Smooth muscle cell (in vitro differentiated cells): Measurements from ENCODE around the gene F8. TPM values are rescaled to one million over a fixed set of nuclear protein-coding genes. Genes with fewer than 3 reads are reported as not detected.
"Not testable (repeated sequence)": the region's sequence is repeated elsewhere in the genome, so short reads cannot be mapped to it uniquely, and the experiment has no call there.

Experiments
- DNase-seq: peaks from one replicate; lab custom pipeline; 2025; ENCODE audit not compliant: unreplicated experiment; lab: John Stamatoyannopoulos, UW
- H2AFZ ChIP-seq: fragments of 200-600 bp; sonication (generic); 2 replicates; pipeline ENCODE4 v1.6.0; 2016; ENCODE audit warnings: antibody characterized with exemption, low read depth, mild to moderate bottlenecking
- H3F3A ChIP-seq: fragments of 200-600 bp; sonication (generic); 2 replicates; pipeline ENCODE4 v1.6.0; 2017; ENCODE audit warnings: antibody characterized with exemption, low read depth
- H3K27ac ChIP-seq: fragments of 200-600 bp; sonication (generic); 2 replicates; pipeline ENCODE4 v1.5.1; 2016; ENCODE audit warnings: low read depth, mild to moderate bottlenecking
- H3K27me3 ChIP-seq: fragments of 200-600 bp; sonication (generic); 2 replicates; pipeline ENCODE4 v1.6.1; 2016; ENCODE audit warnings: low read depth, mild to moderate bottlenecking
- H3K36me3 ChIP-seq: fragments of 200-600 bp; sonication (generic); 2 replicates; pipeline ENCODE4 v1.5.1; 2016; ENCODE audit warnings: low read depth
- H3K4me1 ChIP-seq: fragments of 200-600 bp; sonication (generic); 2 replicates; pipeline ENCODE4 v1.5.1; 2016; ENCODE audit warnings: low read depth
- H3K4me2 ChIP-seq: fragments of 200-600 bp; sonication (generic); 2 replicates; pipeline ENCODE4 v1.6.0; 2016; ENCODE audit warnings: mild to moderate bottlenecking
- H3K4me3 ChIP-seq: fragments of 200-600 bp; sonication (generic); 2 replicates; pipeline ENCODE4 v1.5.1; 2016; ENCODE audit warnings: mild to moderate bottlenecking
- H3K79me2 ChIP-seq: fragments of 200-600 bp; sonication (generic); 2 replicates; pipeline ENCODE4 v1.6.0; 2016; ENCODE audit warnings: low read depth, mild to moderate bottlenecking
- H3K9ac ChIP-seq: fragments of 200-600 bp; sonication (generic); 2 replicates; pipeline ENCODE4 v1.6.0; 2016; ENCODE audit warnings: low read depth
- H3K9me3 ChIP-seq: fragments of 200-600 bp; sonication (generic); replicated peaks from 2 replicates; pipeline ENCODE4 v1.5.1; 2016; ENCODE audit warnings: low read depth
- H4K20me1 ChIP-seq: fragments of 200-600 bp; sonication (generic); 2 replicates; pipeline ENCODE4 v1.6.0; 2016; ENCODE audit warnings: low read depth
- CTCF ChIP-seq: fragments of 200-600 bp; sonication (generic); IDR thresholded peaks from 2 replicates; pipeline ENCODE4 v1.5.1; 2017; ENCODE audit warnings: borderline replicate concordance, mild to moderate bottlenecking, antibody characterized with exemption; ENCODE audit not compliant: insufficient read depth, poor library complexity, severe bottlenecking
- WGBS: methylation state at CpG from one replicate; pipeline ENCODE4 v1.1.7; 2016; ENCODE audit warnings: low lambda C conversion rate; 5-methylcytosine and 5-hydroxymethylcytosine counted together
- polyA plus RNA-seq: library from polyadenylated mRNA; unstranded; fragments of >200 nt; fragmentation: Nextera tagmentation; extraction: Ambion mirVana; gene quantifications from 2 replicates; pipeline ENCODE4 v1.2.1, GENCODE V29; 2016
- total RNA-seq: library from RNA; depleted of rRNA; stranded (reverse); fragments of >200 nt; gene quantifications from 2 replicates; pipeline ENCODE4 v1.2.3, GENCODE V29; 2014

F8 gene
- total and polyA plus RNA-seq, 2 experiments from 2014 or later: 1.9 to 3.3 TPM

DNA sequence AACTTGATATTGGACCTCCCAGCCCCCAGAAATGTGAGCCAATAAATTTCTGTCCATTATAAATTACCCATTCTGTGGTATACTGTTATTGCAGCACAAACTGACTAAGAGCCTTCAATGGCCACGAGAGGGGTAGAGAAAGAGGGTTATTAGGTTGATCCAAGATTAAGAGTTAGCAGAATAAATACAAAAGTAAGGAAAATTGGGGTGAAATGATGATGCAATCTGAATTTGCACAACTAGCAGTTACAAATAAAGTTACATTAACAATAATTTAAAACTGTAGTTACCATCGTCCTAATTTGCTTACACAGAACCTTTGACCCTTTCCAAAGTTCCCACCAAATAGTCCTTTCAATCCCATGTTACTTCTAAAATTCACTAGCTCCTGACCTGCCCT is 54.2 kb downstream of the F8 start:
- Histone ChIP-seq H3F3A (no peaks in the 10 kb centered on the region), H4K20me1 (no peaks in the 10 kb centered on the region), H3K4me3 (no peak overlapping the region), H3K36me3 (no peaks in the 10 kb centered on the region), H3K79me2 (no peaks in the 10 kb centered on the region), H3K27ac (no peak overlapping the region), H3K9me3 (no peaks in the 10 kb centered on the region), H3K4me1 (no peaks in the 10 kb centered on the region), H3K9ac (no peak overlapping the region), H3K27me3 (no peaks in the 10 kb centered on the region), H3K4me2 (no peak overlapping the region), H2AFZ (no peak overlapping the region)
- no peak for DNase-seq
- 61% methylated on average over 2 of the region's 2 CpGs for WGBS
- no peak for TF ChIP-seq CTCF

GRCh38 chrX:154967603-154968002 is 54.9 kb downstream of the F8 start:
- no peak overlapping the region for H3K4me3 ChIP-seq
- H3K27me3 ChIP-seq: no peaks in the 10 kb centered on the region
- no peak overlapping the region for H2AFZ ChIP-seq
- H4K20me1 ChIP-seq: no peaks in the 10 kb centered on the region
- no peak overlapping the region for H3K9ac ChIP-seq
- H3K9me3 ChIP-seq: no peaks in the 10 kb centered on the region
- H3K4me2 ChIP-seq: no peak overlapping the region
- H3K27ac ChIP-seq: no peak overlapping the region
- no peak for TF ChIP-seq CTCF
- no peaks in the 10 kb centered on the region for H3K36me3 ChIP-seq
- H3F3A ChIP-seq: no peaks in the 10 kb centered on the region
- no peaks in the 10 kb centered on the region for H3K4me1 ChIP-seq
- DNase-seq: no peak
- WGBS: 79% methylated on average over 1 of the region's 1 CpG
- no peaks in the 10 kb centered on the region for H3K79me2 ChIP-seq

DNA sequence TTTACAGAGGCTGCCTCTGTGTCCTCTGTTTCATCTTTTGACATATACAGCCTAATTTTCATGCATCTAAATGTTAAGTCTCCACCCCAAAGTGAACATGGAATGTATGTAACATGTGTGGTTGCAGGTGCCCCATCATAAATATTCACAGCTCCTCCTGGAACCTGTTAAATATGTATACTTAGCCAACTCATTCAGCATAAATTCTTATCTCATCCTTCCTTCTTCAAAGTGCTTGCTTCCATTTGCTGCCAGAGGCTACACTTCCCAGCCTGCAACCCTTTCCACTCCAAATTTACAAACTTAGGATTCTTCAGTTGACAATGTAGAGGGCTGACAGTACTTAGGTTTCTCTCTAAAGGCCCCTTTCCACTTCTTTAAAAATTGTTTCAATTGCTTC is 60.6 kb downstream of the F8 start:
- H3K4me2 ChIP-seq: no peak overlapping the region
- H3K4me3 ChIP-seq: no peak overlapping the region
- peaks cover 1% of the 10 kb centered on the region for H3K9me3 ChIP-seq
- TF ChIP-seq CTCF: no peak
- DNase-seq: no peak
- H4K20me1 ChIP-seq: no peaks in the 10 kb centered on the region
- no peak overlapping the region for H3K27ac ChIP-seq
- no peak overlapping the region for H2AFZ ChIP-seq
- H3K79me2 ChIP-seq: no peaks in the 10 kb centered on the region
- H3K27me3 ChIP-seq: no peaks in the 10 kb centered on the region
- H3F3A ChIP-seq: no peaks in the 10 kb centered on the region
- no peaks in the 10 kb centered on the region for H3K4me1 ChIP-seq
- H3K36me3 ChIP-seq: no peaks in the 10 kb centered on the region
- no peak overlapping the region for H3K9ac ChIP-seq

GRCh38 chrX:154955799-154956198 is 66.7 kb downstream of the F8 start:
- DNase-seq, H3K79me2 ChIP-seq, H3K4me2 ChIP-seq, H2AFZ ChIP-seq, H4K20me1 ChIP-seq, H3K27me3 ChIP-seq, H3K27ac ChIP-seq, H3K9me3 ChIP-seq, H3F3A ChIP-seq, H3K4me1 ChIP-seq, H3K4me3 ChIP-seq, H3K9ac ChIP-seq, H3K36me3 ChIP-seq: not testable (repeated sequence)
- WGBS: 83% methylated on average over 3 of the region's 3 CpGs

GRCh38 chrX:154939265-154939664 is 83.3 kb downstream of the F8 start:
- WGBS: 80% methylated on average over 10 of the region's 10 CpGs
- not testable (repeated sequence) for H3K27me3 ChIP-seq, H3K4me1 ChIP-seq

DNA sequence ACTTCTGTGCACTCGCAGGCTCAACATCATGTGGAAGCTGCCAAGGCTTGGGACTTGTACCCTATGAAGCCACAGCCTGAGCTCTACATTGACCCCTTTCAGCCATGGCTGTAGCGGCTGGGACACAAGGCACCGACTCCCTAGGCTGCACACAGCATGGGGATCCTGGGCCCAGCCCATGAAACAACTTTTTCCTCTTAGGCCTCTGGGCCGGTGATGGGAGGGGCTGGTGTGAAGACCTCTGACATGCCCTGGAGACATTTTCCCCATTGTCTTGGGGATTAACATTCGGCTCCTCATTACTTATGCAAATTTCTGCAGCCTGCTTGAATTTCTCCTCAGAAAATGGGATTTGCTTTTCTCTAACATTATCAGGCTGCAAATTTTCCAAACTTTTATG is 97.8 kb downstream of the F8 start:
- not testable (repeated sequence) for H3K4me1 ChIP-seq, H3K27me3 ChIP-seq, H3K4me3 ChIP-seq, H2AFZ ChIP-seq, H3F3A ChIP-seq, H3K27ac ChIP-seq, H4K20me1 ChIP-seq, H3K9me3 ChIP-seq, H3K9ac ChIP-seq, H3K4me2 ChIP-seq, H3K79me2 ChIP-seq, DNase-seq, H3K36me3 ChIP-seq
- 74% methylated on average over 5 of the region's 5 CpGs for WGBS

More at GRCh38 chrX:154939265-154939664, 83.3 kb downstream of the F8 start:
- H4K20me1 ChIP-seq, H3F3A ChIP-seq, H3K9me3 ChIP-seq, H3K4me3 ChIP-seq, DNase-seq, H3K79me2 ChIP-seq, H3K9ac ChIP-seq, H2AFZ ChIP-seq, H3K36me3 ChIP-seq, H3K4me2 ChIP-seq, H3K27ac ChIP-seq: not testable (repeated sequence)
